CD4-positive, alpha-beta T cell treated with Interleukin-6 at 100 ng/mL for 8 hours (primary cell): ENCODE results near the gene IRAK2.

Source experiments
- DNase-seq: peaks from one replicate; pipeline ENCODE4 v3.0.0-alpha.2; 2020; ENCODE audit warnings: mixed read lengths, low spot score

The IRAK2 gene

GRCh38 chr3:10284496-10284895 lies 119.8 kb downstream of the IRAK2 start:
- DNase-seq = peak; percentile 58

GRCh38 chr3:10285272-10286132 lies 120.8 kb downstream of the IRAK2 start:
- no peak for DNase-seq

DNA sequence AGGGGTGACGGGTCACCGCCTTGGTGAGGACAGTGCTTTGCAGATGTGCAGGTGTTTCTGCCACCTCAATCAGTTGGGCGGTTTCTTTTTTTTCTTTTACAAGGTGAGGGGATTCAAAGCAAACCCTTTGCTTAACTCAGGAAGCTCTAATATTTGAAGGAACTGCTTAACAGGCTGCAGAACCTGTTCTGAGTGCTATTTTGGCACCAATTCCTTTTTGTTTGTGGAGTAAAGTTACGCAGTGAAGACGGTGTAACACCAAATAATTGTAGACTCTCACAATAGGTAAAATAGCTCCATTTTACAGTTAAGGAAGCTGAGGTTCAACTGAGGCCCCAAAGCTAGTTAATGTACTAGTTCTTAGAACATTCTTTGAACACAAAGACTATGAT lies 121.4 kb downstream of the IRAK2 start:
- no peak for DNase-seq

DNA sequence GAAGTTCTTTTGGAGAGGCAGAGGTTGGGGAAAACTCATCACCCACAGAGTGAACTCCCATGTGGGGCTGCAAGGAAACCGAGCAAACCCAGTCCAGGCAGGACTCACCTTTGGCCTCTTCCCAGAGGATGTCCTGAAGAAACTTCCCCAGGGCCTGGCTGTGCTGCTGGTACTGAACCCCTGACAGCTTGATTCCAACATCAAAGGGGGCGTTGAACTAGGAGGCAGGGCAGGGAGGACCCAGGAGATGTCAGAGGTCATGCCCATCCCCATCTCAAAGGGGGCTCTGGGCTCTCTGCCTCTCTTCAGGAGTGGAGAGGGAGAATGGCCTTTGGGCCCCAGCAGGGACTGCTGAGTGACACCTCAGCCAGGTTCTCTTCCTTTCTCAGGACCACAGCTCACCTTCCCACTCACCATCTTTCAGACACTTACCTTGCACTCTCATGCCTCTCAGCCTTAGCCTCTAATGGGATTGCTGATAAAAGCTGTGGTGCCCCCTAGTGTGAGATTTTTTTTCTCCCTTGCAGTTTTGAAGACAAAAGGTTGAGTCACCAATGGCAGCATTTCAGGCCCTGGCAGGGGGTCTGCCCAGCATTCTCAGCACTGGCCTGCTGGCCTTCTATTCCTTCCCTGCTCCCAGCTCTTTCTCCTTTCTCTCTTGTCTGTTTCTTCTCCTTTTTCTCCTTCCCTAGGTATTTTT lies 122.0 kb downstream of the IRAK2 start:
- peak; percentile 52 for DNase-seq

GRCh38 chr3:10287936-10288574 lies 123.3 kb downstream of the IRAK2 start:
- DNase-seq = no peak

DNA sequence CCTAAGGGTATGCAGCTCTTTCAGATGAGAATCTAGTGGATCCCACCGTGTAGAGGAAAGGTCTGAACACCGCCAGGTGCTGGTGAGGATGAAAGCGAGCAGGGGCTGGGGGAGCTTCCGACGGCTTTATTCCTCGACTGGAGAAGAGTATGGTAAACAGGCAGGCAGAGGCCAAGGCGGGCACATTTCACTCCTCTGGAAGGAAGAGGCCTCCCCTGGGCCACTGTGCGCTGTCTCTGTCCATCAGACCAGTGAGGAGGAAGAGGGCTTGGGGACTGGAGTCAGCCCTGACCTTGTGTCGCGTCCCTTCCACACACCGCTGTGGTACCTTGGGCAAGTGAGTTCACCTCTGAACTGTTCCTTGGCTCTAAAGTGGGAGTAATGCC lies 123.8 kb downstream of the IRAK2 start:
- DNase-seq = no peak

DNA sequence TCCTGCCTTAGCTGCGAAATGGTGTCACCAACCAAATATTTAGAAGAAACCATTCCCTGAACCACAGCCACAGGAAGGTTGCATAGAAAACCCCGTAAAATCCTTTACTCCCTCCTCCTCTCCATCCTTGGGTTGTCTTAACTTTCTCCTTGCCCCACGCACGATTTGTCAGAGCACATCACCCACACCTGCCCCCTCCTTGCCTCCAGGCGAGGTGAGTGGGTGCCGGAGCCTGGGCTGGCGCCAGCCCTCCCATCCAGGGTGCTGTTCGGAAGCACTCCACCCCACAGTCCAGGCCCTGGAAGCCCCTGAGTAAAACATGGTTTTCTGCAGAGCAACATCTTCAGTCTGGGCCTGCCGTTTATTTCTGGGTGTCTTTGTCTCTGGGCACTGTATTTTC lies 124.4 kb downstream of the IRAK2 start:
- DNase-seq = no peak

GRCh38 chr3:10289787-10290355 lies 125.2 kb downstream of the IRAK2 start:
- DNase-seq = no peak

GRCh38 chr3:10290481-10291176 lies 125.9 kb downstream of the IRAK2 start:
- DNase-seq = no peak

- no peak for DNase-seq
These were observed 126.9 kb downstream of the IRAK2 start for GRCh38 chr3:10291641-10292040.

GRCh38 chr3:10292505-10293419 lies 128.0 kb downstream of the IRAK2 start, which contains the start of gene GHRL:
Gene GHRL (minus strand): TSS chr3:10292947. CDS start chr3:10290180, 2,767 bp downstream.
- no peak for DNase-seq
